AG04449 (cell line): ENCODE measurements around the gene VEZF1.

Source experiments
- CTCF ChIA-PET: fragments of 350-600 bp; formaldehyde crosslinking; extraction: SDS; loops from one replicate; lab custom pipeline; 2021; ENCODE audit warnings: antibody characterized with exemption; lab: Yijun Ruan, JAX
- POLR2A ChIA-PET: fragments of 400-600, 350-600 bp; formaldehyde crosslinking; extraction: SDS; loops from one replicate; lab custom pipeline; 2020; ENCODE audit warnings: antibody characterized with exemption, inconsistent platforms; lab: Yijun Ruan, JAX
- DNase-seq: peaks from one replicate; pipeline ENCODE4 v3.0.0-alpha.2; 2010; ENCODE audit warnings: low read depth, low spot score
- H3K4me3 ChIP-seq: 2 replicates; pipeline ENCODE4 v1.5.1; 2011; ENCODE audit warnings: low read depth, mild to moderate bottlenecking, control low read depth, low read length
- CTCF ChIP-seq: IDR thresholded peaks from one replicate; pipeline ENCODE4 v1.5.1; 2011; ENCODE audit warnings: mild to moderate bottlenecking, moderate library complexity, low read length, control low read depth, inconsistent platforms; ENCODE audit not compliant: insufficient read depth; ENCODE audit errors: missing control alignments

The VEZF1 gene

GRCh38 chr17:57947369-57947768, 40.7 kb downstream of the VEZF1 start:
- no peak overlapping the region for H3K4me3 ChIP-seq
- ChIA-PET POLR2A (interaction anchor here (1.4 to 3.7 kb wide), 6 partner anchors 12 to 73 kb away, joined by 5 to 24 read pairs (median 10); no protein-coding TSS in a partner anchor), CTCF (interaction anchor here (1.0 to 6.4 kb wide), 12 partner anchors 8 to 92 kb away, joined by 3 to 47 read pairs (median 6); partner anchors contain the start of gene CUEDC1)
- TF ChIP-seq CTCF: no peak
- no peak for DNase-seq

GRCh38 chr17:57946798-57947358, 41.2 kb downstream of the VEZF1 start:
- POLR2A ChIA-PET: interaction anchor here (0.7 to 3.7 kb wide), 5 partner anchors 12 to 87 kb away, joined by 3 to 24 read pairs (median 6); no protein-coding TSS in a partner anchor
- no peak for DNase-seq
- no peak for TF ChIP-seq CTCF
- H3K4me3 ChIP-seq: peak overlapping the region; percentile 51
- CTCF ChIA-PET: interaction anchor here (1.0 to 6.4 kb wide), 11 partner anchors 9 to 92 kb away, joined by 3 to 47 read pairs (median 6); partner anchors contain the start of gene CUEDC1

GRCh38 chr17:57945996-57946797, 41.9 kb downstream of the VEZF1 start:
- POLR2A ChIA-PET: interaction anchor here (0.7 to 3.7 kb wide), 5 partner anchors 11 to 86 kb away, joined by 3 to 24 read pairs (median 6); no protein-coding TSS in a partner anchor
- CTCF ChIA-PET: interaction anchor here (0.8 to 6.4 kb wide), 10 partner anchors 10 to 91 kb away, joined by 3 to 47 read pairs (median 4); no protein-coding TSS in a partner anchor
- no peak for TF ChIP-seq CTCF
- no peak for DNase-seq
- H3K4me3 ChIP-seq: peak overlapping the region; percentile 51

- ChIA-PET POLR2A (no interaction called here), CTCF (interaction anchor here (0.8 to 4.4 kb wide), 7 partner anchors 9 to 71 kb away, joined by 3 to 47 read pairs (median 6); partner anchors contain the start of gene CUEDC1)
- no peak overlapping the region for H3K4me3 ChIP-seq
- no peak for DNase-seq
- no peak for TF ChIP-seq CTCF
These were observed 43.1 kb downstream of the VEZF1 start for GRCh38 chr17:57944908-57945307.

- no peak for TF ChIP-seq CTCF
These were observed 44.4 kb downstream of the VEZF1 start for GRCh38 chr17:57943645-57944044.

More at GRCh38 chr17:57943645-57944044, 44.4 kb downstream of the VEZF1 start:
- POLR2A ChIA-PET: interaction anchor here (0.6 to 0.9 kb wide), 3 partner anchors 9 to 378 kb away, joined by 3 read pairs; no protein-coding TSS in a partner anchor
- CTCF ChIA-PET: interaction anchor here (1.0 to 2.2 kb wide), 8 partner anchors 8 to 69 kb away, joined by 3 to 10 read pairs (median 3); no protein-coding TSS in a partner anchor
- no peak overlapping the region for H3K4me3 ChIP-seq
- no peak for DNase-seq
